Ammon's horn (tissue), 1 donor: Measurements from ENCODE around the gene LRRC4C.
A peak's percentile ranks its signal among the peaks of the same experiment; 100 is the strongest.

Source experiments
- DNase-seq: peaks from one replicate; pipeline ENCODE4 v3.0.0-alpha.2; 2016; ENCODE audit warnings: low spot score

Gene LRRC4C

GRCh38 chr11:40291329-40291728, 1168.1 kb downstream of the LRRC4C start:
- no peak for DNase-seq

- no peak for DNase-seq
Observed at GRCh38 chr11:40290171-40290631, 1169.3 kb downstream of the LRRC4C start.

- DNase-seq = no peak
Observed at GRCh38 chr11:40289370-40289769, 1170.1 kb downstream of the LRRC4C start.

GRCh38 chr11:40287916-40288803, 1171.3 kb downstream of the LRRC4C start:
- no peak for DNase-seq

- DNase-seq = no peak
Observed at GRCh38 chr11:40286137-40286536, 1173.3 kb downstream of the LRRC4C start.

GRCh38 chr11:40285558-40285957, 1173.9 kb downstream of the LRRC4C start:
- DNase-seq = no peak

GRCh38 chr11:40281052-40281580, 1178.3 kb downstream of the LRRC4C start:
- DNase-seq = peak; percentile 76

- DNase-seq = peak; percentile 76
Observed at GRCh38 chr11:40280159-40281051, 1179.0 kb downstream of the LRRC4C start.

- no peak for DNase-seq
Observed at GRCh38 chr11:40276960-40277359, 1182.5 kb downstream of the LRRC4C start.

GRCh38 chr11:40274017-40274416, 1185.4 kb downstream of the LRRC4C start:
- no peak for DNase-seq

GRCh38 chr11:40273192-40273732, 1186.2 kb downstream of the LRRC4C start:
- no peak for DNase-seq

GRCh38 chr11:40271361-40271760, 1188.1 kb downstream of the LRRC4C start:
- no peak for DNase-seq

- no peak for DNase-seq
Observed at GRCh38 chr11:40269865-40270264, 1189.6 kb downstream of the LRRC4C start.

GRCh38 chr11:40268551-40268950, 1190.9 kb downstream of the LRRC4C start:
- DNase-seq = no peak

GRCh38 chr11:40255457-40255856, 1204.0 kb downstream of the LRRC4C start:
- DNase-seq = no peak

GRCh38 chr11:40253166-40253565, 1206.3 kb downstream of the LRRC4C start:
- DNase-seq = no peak

- DNase-seq = no peak
Observed at GRCh38 chr11:40252236-40252635, 1207.2 kb downstream of the LRRC4C start.

- DNase-seq = no peak
Observed at GRCh38 chr11:40246983-40247382, 1212.5 kb downstream of the LRRC4C start.

- DNase-seq = no peak
Observed at GRCh38 chr11:40241524-40242051, 1217.9 kb downstream of the LRRC4C start.

GRCh38 chr11:40240284-40240683, 1219.2 kb downstream of the LRRC4C start:
- no peak for DNase-seq

GRCh38 chr11:40236526-40236925, 1222.9 kb downstream of the LRRC4C start:
- DNase-seq = no peak

- DNase-seq = peak; percentile 35
Observed at GRCh38 chr11:40235841-40236240, 1223.6 kb downstream of the LRRC4C start.
